Stimulated activated CD4-positive, alpha-beta T cell treated with anti-CD3 and anti-CD28 coated beads, Interleukin-12 subunit alpha, Interleukin-12 subunit beta, amount 100 ng/mL, for 48 hours (primary cell): ENCODE data around the gene FBXL17.

Experiments used
- DNase-seq, 3 donors: peaks; one replicate each; pipeline ENCODE4 v3.0.0-alpha.2; 2020; ENCODE audit warnings: low read depth in 2 of 3, low spot score in 1 of 3

FBXL17 gene

GRCh38 chr5:108375768-108376167 lies 6.1 kb downstream of the FBXL17 start:
- DNase-seq: no peak

GRCh38 chr5:108373426-108373825 lies 8.5 kb downstream of the FBXL17 start:
- DNase-seq: no peak

GRCh38 chr5:108372369-108372768 lies 9.5 kb downstream of the FBXL17 start:
- no peak for DNase-seq

- DNase-seq: no peak
These were observed 10.6 kb downstream of the FBXL17 start for GRCh38 chr5:108371263-108371662.

GRCh38 chr5:108369167-108369566 lies 12.7 kb downstream of the FBXL17 start:
- no peak for DNase-seq

- no peak for DNase-seq
These were observed 14.1 kb downstream of the FBXL17 start for GRCh38 chr5:108367679-108368334.

GRCh38 chr5:108366500-108366899 lies 15.4 kb downstream of the FBXL17 start:
- DNase-seq: no peak

- no peak for DNase-seq
These were observed 20.1 kb downstream of the FBXL17 start for GRCh38 chr5:108361771-108362170.

GRCh38 chr5:108361239-108361638 lies 20.7 kb downstream of the FBXL17 start:
- DNase-seq: no peak

- DNase-seq: no peak
These were observed 21.6 kb downstream of the FBXL17 start for GRCh38 chr5:108360280-108360679.

- DNase-seq: no peak
These were observed 25.6 kb downstream of the FBXL17 start for GRCh38 chr5:108356286-108356685.

- DNase-seq: no peak
These were observed 28.8 kb downstream of the FBXL17 start for GRCh38 chr5:108353087-108353486.

GRCh38 chr5:108345541-108346171 lies 36.2 kb downstream of the FBXL17 start:
- no peak for DNase-seq

- no peak for DNase-seq
These were observed 37.6 kb downstream of the FBXL17 start for GRCh38 chr5:108344103-108344822.

GRCh38 chr5:108341866-108342265 lies 40.0 kb downstream of the FBXL17 start:
- DNase-seq: no peak

GRCh38 chr5:108340131-108340530 lies 41.8 kb downstream of the FBXL17 start:
- no peak for DNase-seq

- no peak for DNase-seq
These were observed 42.7 kb downstream of the FBXL17 start for GRCh38 chr5:108339220-108339619.

GRCh38 chr5:108334225-108334624 lies 47.7 kb downstream of the FBXL17 start:
- no peak for DNase-seq

- DNase-seq: no peak
These were observed 54.9 kb downstream of the FBXL17 start for GRCh38 chr5:108326982-108327381.

GRCh38 chr5:108324886-108325285 lies 57.0 kb downstream of the FBXL17 start:
- DNase-seq: no peak

GRCh38 chr5:108321341-108321740 lies 60.6 kb downstream of the FBXL17 start:
- no peak for DNase-seq

GRCh38 chr5:108320231-108320630 lies 61.7 kb downstream of the FBXL17 start:
- no peak for DNase-seq
